ENCODE results near the gene KIN. TPM values are rescaled to one million over a fixed set of nuclear protein-coding genes. Genes with fewer than 3 reads are reported as not detected.
"Not testable (repeated sequence)": the region's sequence is repeated elsewhere in the genome, so short reads cannot be mapped to it uniquely, and the experiment has no call there.

Gene KIN
- polyA plus RNA-seq, 4 donors, result 7.0 to 12.7 (median 9.1) TPM

GRCh38 chr10:7792541-7792940, 4.7 kb upstream of the KIN start:
- Histone ChIP-seq H3K27me3 (ENCODE audit: control insufficient read depth in 3 of 3, insufficient read depth in 3 of 3, low read length in 3 of 3) (no peaks in the 10 kb centered on the region), H3K4me1 (ENCODE audit: control insufficient read depth in 3 of 3, insufficient read depth in 2 of 3, low read depth in 1 of 3, low read length in 2 of 3) (peaks cover 2 to 10% (median 6%) of the 10 kb centered on the region in 3 donors), H3K36me3 (ENCODE audit: control insufficient read depth in 3 of 3, insufficient read depth in 2 of 3, low read depth in 1 of 3, low read length in 3 of 3) (peaks cover 0 to 13% (median 9%) of the 10 kb centered on the region in 3 donors), H3K27ac (ENCODE audit: low read depth in 1 of 3, low read length in 2 of 3) (no peak overlapping the region), H3K9me3 (ENCODE audit: control insufficient read depth in 2 of 2, insufficient read depth in 1 of 2, low read depth in 1 of 2, low read length in 1 of 2) (no peaks in the 10 kb centered on the region), H3K4me3 (ENCODE audit: low read depth in 1 of 3, low read length in 3 of 3) (no peak overlapping the region)
- no peak for FAIRE-seq
- no peak for DNase-seq
- 15 to 56% (median 25%) methylated on average over 1 of the region's 1 CpG for whole genome bisulfite sequencing, 3 donors

- no peak for FAIRE-seq
- no peaks in the 10 kb centered on the region for H3K27me3 ChIP-seq (ENCODE audit: control insufficient read depth in 3 of 3, insufficient read depth in 3 of 3, low read length in 3 of 3)
- no peaks in the 10 kb centered on the region for H3K9me3 ChIP-seq (ENCODE audit: control insufficient read depth in 2 of 2, insufficient read depth in 1 of 2, low read depth in 1 of 2, low read length in 1 of 2)
- no peak overlapping the region for H3K27ac ChIP-seq (ENCODE audit: low read depth in 1 of 3, low read length in 2 of 3)
- WGBS, 3 donors, result 7 to 37% (median 23%) methylated on average over 3 of the region's 3 CpGs
- H3K4me3 ChIP-seq (ENCODE audit: low read depth in 1 of 3, low read length in 3 of 3), result peak overlapping the region in 2 of 3 donors; percentile 99
- H3K4me1 ChIP-seq (ENCODE audit: control insufficient read depth in 3 of 3, insufficient read depth in 2 of 3, low read depth in 1 of 3, low read length in 2 of 3), result peaks cover 7 to 18% (median 8%) of the 10 kb centered on the region in 3 donors
- peak; percentile 11 to 21 for DNase-seq
- H3K36me3 ChIP-seq (ENCODE audit: control insufficient read depth in 3 of 3, insufficient read depth in 2 of 3, low read depth in 1 of 3, low read length in 3 of 3), result peaks cover 3 to 7% (median 4%) of the 10 kb centered on the region in 3 donors
Observed at GRCh38 chr10:7789390-7789789, 1.6 kb upstream of the KIN start.

GRCh38 chr10:7788639-7789286, 970 bp upstream of the KIN start:
- no peaks in the 10 kb centered on the region for H3K27me3 ChIP-seq (ENCODE audit: control insufficient read depth in 3 of 3, insufficient read depth in 3 of 3, low read length in 3 of 3)
- FAIRE-seq, result no peak
- peak in 1 of 2 donors; percentile 35 for DNase-seq
- no peaks in the 10 kb centered on the region for H3K9me3 ChIP-seq (ENCODE audit: control insufficient read depth in 2 of 2, insufficient read depth in 1 of 2, low read depth in 1 of 2, low read length in 1 of 2)
- H3K4me1 ChIP-seq (ENCODE audit: control insufficient read depth in 3 of 3, insufficient read depth in 2 of 3, low read depth in 1 of 3, low read length in 2 of 3), result peaks cover 7 to 18% (median 8%) of the 10 kb centered on the region in 3 donors
- H3K36me3 ChIP-seq (ENCODE audit: control insufficient read depth in 3 of 3, insufficient read depth in 2 of 3, low read depth in 1 of 3, low read length in 3 of 3), result peaks cover 3 to 9% (median 4%) of the 10 kb centered on the region in 3 donors
- peak overlapping the region; percentile 86 to 99 (median 99) for H3K4me3 ChIP-seq (ENCODE audit: low read depth in 1 of 3, low read length in 3 of 3)
- 2 to 3% (median 2%) methylated on average over 24 to 25 of the region's 25 CpGs for WGBS, 3 donors
- peak overlapping the region; percentile 80 to 83 (median 81) for H3K27ac ChIP-seq (ENCODE audit: low read depth in 1 of 3, low read length in 2 of 3)

GRCh38 chr10:7787150-7787856, 490 bp downstream of the KIN start:
- H3K4me3 ChIP-seq (ENCODE audit: low read depth in 1 of 3, low read length in 3 of 3), result peak overlapping the region; percentile 99 to 100 (median 99)
- H3K36me3 ChIP-seq (ENCODE audit: control insufficient read depth in 3 of 3, insufficient read depth in 2 of 3, low read depth in 1 of 3, low read length in 3 of 3), result peaks cover 3 to 11% (median 3%) of the 10 kb centered on the region in 3 donors
- no peak for FAIRE-seq
- peaks cover 7 to 17% (median 8%) of the 10 kb centered on the region in 3 donors for H3K4me1 ChIP-seq (ENCODE audit: control insufficient read depth in 3 of 3, insufficient read depth in 2 of 3, low read depth in 1 of 3, low read length in 2 of 3)
- 2% methylated on average over 25 to 26 of the region's 26 CpGs for WGBS, 3 donors
- peak overlapping the region in 2 of 3 donors; percentile 67 to 83 for H3K27ac ChIP-seq (ENCODE audit: low read depth in 1 of 3, low read length in 2 of 3)
- no peaks in the 10 kb centered on the region for H3K9me3 ChIP-seq (ENCODE audit: control insufficient read depth in 2 of 2, insufficient read depth in 1 of 2, low read depth in 1 of 2, low read length in 1 of 2)
- H3K27me3 ChIP-seq (ENCODE audit: control insufficient read depth in 3 of 3, insufficient read depth in 3 of 3, low read length in 3 of 3), result no peaks in the 10 kb centered on the region
- DNase-seq, result peak in 1 of 2 donors; percentile 18

- H3K27me3 ChIP-seq (ENCODE audit: control insufficient read depth in 3 of 3, insufficient read depth in 3 of 3, low read length in 3 of 3), result no peaks in the 10 kb centered on the region
- no peak for FAIRE-seq
- H3K36me3 ChIP-seq (ENCODE audit: control insufficient read depth in 3 of 3, insufficient read depth in 2 of 3, low read depth in 1 of 3, low read length in 3 of 3), result peaks cover 1 to 14% (median 3%) of the 10 kb centered on the region in 3 donors
- H3K4me3 ChIP-seq (ENCODE audit: low read depth in 1 of 3, low read length in 3 of 3), result peak overlapping the region in 1 of 3 donors; percentile 99
- 72 to 82% (median 80%) methylated on average over 3 of the region's 3 CpGs for WGBS, 3 donors
- no peak for DNase-seq
- no peak overlapping the region for H3K27ac ChIP-seq (ENCODE audit: low read depth in 1 of 3, low read length in 2 of 3)
- peaks cover 7 to 14% (median 8%) of the 10 kb centered on the region in 3 donors for H3K4me1 ChIP-seq (ENCODE audit: control insufficient read depth in 3 of 3, insufficient read depth in 2 of 3, low read depth in 1 of 3, low read length in 2 of 3)
- no peaks in the 10 kb centered on the region for H3K9me3 ChIP-seq (ENCODE audit: control insufficient read depth in 2 of 2, insufficient read depth in 1 of 2, low read depth in 1 of 2, low read length in 1 of 2)
Observed at GRCh38 chr10:7786430-7786829, 1.4 kb downstream of the KIN start.

- not testable (repeated sequence) for H3K27ac ChIP-seq (ENCODE audit: low read depth in 1 of 3, low read length in 2 of 3)
- WGBS, 3 donors, result 94 to 99% (median 96%) methylated on average over 6 of the region's 6 CpGs
Observed at GRCh38 chr10:7782194-7782593, 5.6 kb downstream of the KIN start.

GRCh38 chr10:7776777-7777176, 11.0 kb downstream of the KIN start:
- no peaks in the 10 kb centered on the region for H3K27me3 ChIP-seq (ENCODE audit: control insufficient read depth in 3 of 3, insufficient read depth in 3 of 3, low read length in 3 of 3)
- DNase-seq, result no peak
- FAIRE-seq, result no peak
- H3K9me3 ChIP-seq (ENCODE audit: control insufficient read depth in 2 of 2, insufficient read depth in 1 of 2, low read depth in 1 of 2, low read length in 1 of 2), result no peaks in the 10 kb centered on the region
- H3K36me3 ChIP-seq (ENCODE audit: control insufficient read depth in 3 of 3, insufficient read depth in 2 of 3, low read depth in 1 of 3, low read length in 3 of 3), result peaks cover 5 to 42% (median 13%) of the 10 kb centered on the region in 3 donors
- 94 to 100% (median 99%) methylated on average over 2 of the region's 2 CpGs for WGBS, 3 donors
- H3K4me3 ChIP-seq (ENCODE audit: low read depth in 1 of 3, low read length in 3 of 3), result no peak overlapping the region
- H3K27ac ChIP-seq (ENCODE audit: low read depth in 1 of 3, low read length in 2 of 3), result no peak overlapping the region
- no peaks in the 10 kb centered on the region for H3K4me1 ChIP-seq (ENCODE audit: control insufficient read depth in 3 of 3, insufficient read depth in 2 of 3, low read depth in 1 of 3, low read length in 2 of 3)

More at GRCh38 chr10:7782194-7782593, 5.6 kb downstream of the KIN start:
- not testable (repeated sequence) for H3K4me1 ChIP-seq (ENCODE audit: control insufficient read depth in 3 of 3, insufficient read depth in 2 of 3, low read depth in 1 of 3, low read length in 2 of 3); FAIRE-seq; H3K9me3 ChIP-seq (ENCODE audit: control insufficient read depth in 2 of 2, insufficient read depth in 1 of 2, low read depth in 1 of 2, low read length in 1 of 2); H3K4me3 ChIP-seq (ENCODE audit: low read depth in 1 of 3, low read length in 3 of 3); DNase-seq; H3K27me3 ChIP-seq (ENCODE audit: control insufficient read depth in 3 of 3, insufficient read depth in 3 of 3, low read length in 3 of 3)
- peaks cover 5 to 26% (median 5%) of the 10 kb centered on the region in 3 donors for H3K36me3 ChIP-seq (ENCODE audit: control insufficient read depth in 3 of 3, insufficient read depth in 2 of 3, low read depth in 1 of 3, low read length in 3 of 3)

GRCh38 chr10:7773845-7774801, 13.7 kb downstream of the KIN start:
- Histone ChIP-seq H3K36me3 (ENCODE audit: control insufficient read depth in 3 of 3, insufficient read depth in 2 of 3, low read depth in 1 of 3, low read length in 3 of 3) (peaks cover 5 to 38% (median 14%) of the 10 kb centered on the region in 3 donors), H3K27me3 (ENCODE audit: control insufficient read depth in 3 of 3, insufficient read depth in 3 of 3, low read length in 3 of 3) (no peaks in the 10 kb centered on the region), H3K4me3 (ENCODE audit: low read depth in 1 of 3, low read length in 3 of 3) (no peak overlapping the region), H3K27ac (ENCODE audit: low read depth in 1 of 3, low read length in 2 of 3) (no peak overlapping the region), H3K4me1 (ENCODE audit: control insufficient read depth in 3 of 3, insufficient read depth in 2 of 3, low read depth in 1 of 3, low read length in 2 of 3) (no peaks in the 10 kb centered on the region), H3K9me3 (ENCODE audit: control insufficient read depth in 2 of 2, insufficient read depth in 1 of 2, low read depth in 1 of 2, low read length in 1 of 2) (no peaks in the 10 kb centered on the region)
- DNase-seq (no peak), FAIRE-seq (no peak)
- WGBS, 3 donors, result 57 to 71% (median 63%) methylated on average over 10 of the region's 10 CpGs
